Panc1 (cell line): ENCODE measurements around the gene PARP12.

Experiments
- POLR2AphosphoS5 ChIP-seq: IDR thresholded peaks from 2 replicates; pipeline ENCODE4 v1.6.1; 2012; ENCODE audit warnings: mild to moderate bottlenecking, low read depth, low read length, moderate library complexity
- SIN3A ChIP-seq: IDR thresholded peaks from 2 replicates; pipeline ENCODE4 v1.6.1; 2012; ENCODE audit warnings: low read depth, mild to moderate bottlenecking, low read length, moderate library complexity, borderline replicate concordance; ENCODE audit not compliant: insufficient read depth
- TCF7L2 ChIP-seq: IDR thresholded peaks from 2 replicates; pipeline ENCODE4 v1.6.1; 2011; ENCODE audit warnings: mild to moderate bottlenecking, low read depth, low read length, inconsistent platforms
- TF ChIP-seq, protein P1 (sequence below): fragments of 450-650 bp; IDR thresholded peaks from 2 replicates; pipeline ENCODE4 v1.5.1; 2017; ENCODE audit warnings: mild to moderate bottlenecking
- TF ChIP-seq, protein P2 (sequence below), 2 experiments: IDR thresholded peaks; 2 replicates each; pipeline ENCODE4 v1.6.1; 2011 to 2012; ENCODE audit warnings: low read depth in 2 of 2, control low read depth in 1 of 2, low read length in 1 of 2, mild to moderate bottlenecking in 1 of 2, moderate library complexity in 1 of 2; ENCODE audit not compliant: insufficient read depth in 1 of 2

DNA sequence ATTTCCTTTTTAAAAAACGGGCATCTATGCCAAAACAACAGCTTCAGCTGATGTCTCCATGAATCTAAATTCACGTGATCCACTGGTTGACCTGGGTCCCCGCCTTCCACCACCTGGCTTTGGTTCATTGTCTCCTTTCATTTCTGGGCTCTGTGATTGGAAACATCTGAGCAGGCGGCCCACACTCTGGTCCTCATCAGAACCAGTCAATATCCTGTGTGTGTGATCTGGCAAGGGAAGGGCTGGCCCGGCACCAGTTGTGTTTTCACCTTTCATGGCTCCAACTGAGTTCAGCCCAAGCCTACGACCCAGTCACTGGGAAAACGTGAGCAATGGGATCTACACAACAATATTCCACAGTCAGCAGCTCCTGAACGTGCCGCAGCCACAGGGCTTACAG, 46.2 kb downstream of the PARP12 start:
- TF ChIP-seq, protein P1, sequence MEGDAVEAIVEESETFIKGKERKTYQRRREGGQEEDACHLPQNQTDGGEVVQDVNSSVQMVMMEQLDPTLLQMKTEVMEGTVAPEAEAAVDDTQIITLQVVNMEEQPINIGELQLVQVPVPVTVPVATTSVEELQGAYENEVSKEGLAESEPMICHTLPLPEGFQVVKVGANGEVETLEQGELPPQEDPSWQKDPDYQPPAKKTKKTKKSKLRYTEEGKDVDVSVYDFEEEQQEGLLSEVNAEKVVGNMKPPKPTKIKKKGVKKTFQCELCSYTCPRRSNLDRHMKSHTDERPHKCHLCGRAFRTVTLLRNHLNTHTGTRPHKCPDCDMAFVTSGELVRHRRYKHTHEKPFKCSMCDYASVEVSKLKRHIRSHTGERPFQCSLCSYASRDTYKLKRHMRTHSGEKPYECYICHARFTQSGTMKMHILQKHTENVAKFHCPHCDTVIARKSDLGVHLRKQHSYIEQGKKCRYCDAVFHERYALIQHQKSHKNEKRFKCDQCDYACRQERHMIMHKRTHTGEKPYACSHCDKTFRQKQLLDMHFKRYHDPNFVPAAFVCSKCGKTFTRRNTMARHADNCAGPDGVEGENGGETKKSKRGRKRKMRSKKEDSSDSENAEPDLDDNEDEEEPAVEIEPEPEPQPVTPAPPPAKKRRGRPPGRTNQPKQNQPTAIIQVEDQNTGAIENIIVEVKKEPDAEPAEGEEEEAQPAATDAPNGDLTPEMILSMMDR: no peak
- no peak for TF ChIP-seq POLR2AphosphoS5
- no peak for TF ChIP-seq TCF7L2
- TF ChIP-seq, protein P2, sequence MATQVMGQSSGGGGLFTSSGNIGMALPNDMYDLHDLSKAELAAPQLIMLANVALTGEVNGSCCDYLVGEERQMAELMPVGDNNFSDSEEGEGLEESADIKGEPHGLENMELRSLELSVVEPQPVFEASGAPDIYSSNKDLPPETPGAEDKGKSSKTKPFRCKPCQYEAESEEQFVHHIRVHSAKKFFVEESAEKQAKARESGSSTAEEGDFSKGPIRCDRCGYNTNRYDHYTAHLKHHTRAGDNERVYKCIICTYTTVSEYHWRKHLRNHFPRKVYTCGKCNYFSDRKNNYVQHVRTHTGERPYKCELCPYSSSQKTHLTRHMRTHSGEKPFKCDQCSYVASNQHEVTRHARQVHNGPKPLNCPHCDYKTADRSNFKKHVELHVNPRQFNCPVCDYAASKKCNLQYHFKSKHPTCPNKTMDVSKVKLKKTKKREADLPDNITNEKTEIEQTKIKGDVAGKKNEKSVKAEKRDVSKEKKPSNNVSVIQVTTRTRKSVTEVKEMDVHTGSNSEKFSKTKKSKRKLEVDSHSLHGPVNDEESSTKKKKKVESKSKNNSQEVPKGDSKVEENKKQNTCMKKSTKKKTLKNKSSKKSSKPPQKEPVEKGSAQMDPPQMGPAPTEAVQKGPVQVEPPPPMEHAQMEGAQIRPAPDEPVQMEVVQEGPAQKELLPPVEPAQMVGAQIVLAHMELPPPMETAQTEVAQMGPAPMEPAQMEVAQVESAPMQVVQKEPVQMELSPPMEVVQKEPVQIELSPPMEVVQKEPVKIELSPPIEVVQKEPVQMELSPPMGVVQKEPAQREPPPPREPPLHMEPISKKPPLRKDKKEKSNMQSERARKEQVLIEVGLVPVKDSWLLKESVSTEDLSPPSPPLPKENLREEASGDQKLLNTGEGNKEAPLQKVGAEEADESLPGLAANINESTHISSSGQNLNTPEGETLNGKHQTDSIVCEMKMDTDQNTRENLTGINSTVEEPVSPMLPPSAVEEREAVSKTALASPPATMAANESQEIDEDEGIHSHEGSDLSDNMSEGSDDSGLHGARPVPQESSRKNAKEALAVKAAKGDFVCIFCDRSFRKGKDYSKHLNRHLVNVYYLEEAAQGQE (IDR thresholded peaks at IDR 0.05; ENCODE audit: insufficient read depth in 1 of 2, low read depth in 2 of 2, low read length in 1 of 2): no peak
- TF ChIP-seq SIN3A: no peak
